HG02884 (cell line): Measurements from ENCODE around the gene SELENOO.
"Not testable (repeated sequence)": the region's sequence is repeated elsewhere in the genome, so short reads cannot be mapped to it uniquely, and the experiment has no call there.

Source experiments
- ATAC-seq: cut with Tn5 transposase; IDR thresholded peaks from one replicate; pipeline ENCODE4 v1.9.1; 2021; ENCODE audit warnings: mild to moderate bottlenecking, moderate library complexity; ENCODE audit not compliant: unreplicated experiment

Gene SELENOO

GRCh38 chr22:50198624-50199017, 2.2 kb upstream of the SELENOO start:
- ATAC-seq = no peak

GRCh38 chr22:50199251-50199721, 1.5 kb upstream of the SELENOO start:
- ATAC-seq = no peak

GRCh38 chr22:50199829-50200460, 866 bp upstream of the SELENOO start:
- no peak for ATAC-seq

- peak; percentile 20 for ATAC-seq
Observed at GRCh38 chr22:50201191-50202129, 649 bp downstream of the SELENOO start.

GRCh38 chr22:50202130-50202666, 1.4 kb downstream of the SELENOO start:
- no peak for ATAC-seq

GRCh38 chr22:50203288-50203687, 2.5 kb downstream of the SELENOO start:
- ATAC-seq = no peak

- no peak for ATAC-seq
Observed at GRCh38 chr22:50204571-50204970, 3.8 kb downstream of the SELENOO start.

- not testable (repeated sequence) for ATAC-seq
Observed at GRCh38 chr22:50204998-50205397, 4.2 kb downstream of the SELENOO start.

- no peak for ATAC-seq
Observed at GRCh38 chr22:50205781-50206569, 5.2 kb downstream of the SELENOO start.

- ATAC-seq = no peak
Observed at GRCh38 chr22:50206599-50206998, 5.8 kb downstream of the SELENOO start.

- no peak for ATAC-seq
Observed at GRCh38 chr22:50207383-50208140, 6.8 kb downstream of the SELENOO start.

- no peak for ATAC-seq
Observed at GRCh38 chr22:50208430-50208938, 7.7 kb downstream of the SELENOO start.

GRCh38 chr22:50208939-50209892, 8.4 kb downstream of the SELENOO start:
- ATAC-seq = no peak

- no peak for ATAC-seq
Observed at GRCh38 chr22:50209893-50210292, 9.1 kb downstream of the SELENOO start.

GRCh38 chr22:50210378-50211139, 9.7 kb downstream of the SELENOO start:
- ATAC-seq = no peak

GRCh38 chr22:50211147-50211546, 10.3 kb downstream of the SELENOO start:
- no peak for ATAC-seq

- ATAC-seq = no peak
Observed at GRCh38 chr22:50213263-50213662, 12.5 kb downstream of the SELENOO start.
